GM12878 (cell line): Measurements from ENCODE around the gene TP53I11. TPM values are rescaled to one million over a fixed set of nuclear protein-coding genes. Genes with fewer than 3 reads are reported as not detected.

Experiments
- ATAC-seq: fragments of 200-7000 bp; cut with Tn5 transposase; 3 replicates; pipeline ENCODE4 v1.9.1; 2020; ENCODE audit warnings: mild to moderate bottlenecking, moderate library complexity
- BruUV-seq: library from RNA; stranded (reverse); fragments of 400-500 nt; replicated peaks from 2 replicates; lab custom pipeline; 2021; lab: Mats Ljungman, UMichigan
- CTCF ChIA-PET: fragments of 300-600 bp; sonication (Branson Sonifier 250); formaldehyde crosslinking; extraction: SDS; loops from one replicate; lab custom pipeline; 2021; ENCODE audit warnings: inconsistent platforms; lab: Yijun Ruan, JAX
- POLR2A ChIA-PET: fragments of 350-600 bp; formaldehyde crosslinking; extraction: SDS; loops from one replicate; lab custom pipeline; 2021; ENCODE audit warnings: inconsistent platforms; lab: Charles Lee
- RAD21 ChIA-PET: fragments of 300-600 bp; sonication (Branson Sonifier 250); formaldehyde crosslinking; loops from one replicate; lab custom pipeline; 2023; ENCODE audit warnings: antibody characterized with exemption; ENCODE audit not compliant: unreplicated experiment; lab: Charles Lee
- SMC1A ChIA-PET: fragments of 300-600 bp; sonication (Branson Sonifier 250); formaldehyde crosslinking; loops from one replicate; lab custom pipeline; 2023; ENCODE audit not compliant: unreplicated experiment, uncharacterized antibody; lab: Charles Lee
- DNase-seq: peaks from one replicate; pipeline ENCODE4 v3.0.0-alpha.2; 2011; ENCODE audit warnings: low read depth, low spot score
- FAIRE-seq: peaks from 3 replicates; lab custom pipeline; 2011; peaks lifted over from hg19 to GRCh38; lab: Jason Lieb, UNC
- H2AFZ ChIP-seq: 2 replicates; pipeline ENCODE4 v1.6.0; 2011; ENCODE audit warnings: low read depth, low read length, control low read depth; ENCODE audit not compliant: control insufficient read depth
- H3K27ac ChIP-seq: 2 replicates; pipeline ENCODE4 v1.5.1; 2011; ENCODE audit warnings: control low read depth; ENCODE audit not compliant: control insufficient read depth, insufficient read depth
- H3K27me3 ChIP-seq, 2 experiments: replicated peaks in 1 of 2; 2 replicates each; pipeline versions ENCODE4 v1.6.0 to v1.6.1; 2011; ENCODE audit warnings: low read length in 1 of 2; ENCODE audit not compliant: control insufficient read depth in 2 of 2, insufficient read depth in 2 of 2
- H3K36me3 ChIP-seq, 2 experiments: 2 replicates each; pipeline ENCODE4 v1.5.1; 2011; ENCODE audit warnings: low read length in 1 of 2; ENCODE audit not compliant: control insufficient read depth in 2 of 2, insufficient read depth in 2 of 2
- H3K4me1 ChIP-seq: 2 replicates; pipeline ENCODE4 v1.6.1; 2011; ENCODE audit warnings: mild to moderate bottlenecking, low read length, moderate library complexity, mixed read lengths; ENCODE audit not compliant: control insufficient read depth, insufficient read depth
- H3K4me2 ChIP-seq: 2 replicates; pipeline ENCODE4 v1.6.0; 2011; ENCODE audit warnings: control low read depth; ENCODE audit not compliant: control insufficient read depth, insufficient read depth
- H3K4me3 ChIP-seq: fragments of 200-600 bp; sonication (generic); 2 replicates; pipeline ENCODE4 v1.5.1; 2016
- H3K79me2 ChIP-seq: 2 replicates; pipeline ENCODE4 v1.6.0; 2011; ENCODE audit warnings: low read length; ENCODE audit not compliant: control insufficient read depth, insufficient read depth
- H3K9ac ChIP-seq: 2 replicates; pipeline ENCODE4 v1.8.0; 2011; ENCODE audit warnings: low read length, control low read depth, mixed read lengths; ENCODE audit not compliant: control insufficient read depth, insufficient read depth
- H3K9me3 ChIP-seq: replicated peaks from 3 replicates; pipeline ENCODE4 v1.5.1; 2011; ENCODE audit warnings: mild to moderate bottlenecking, low read length; ENCODE audit not compliant: control insufficient read depth, insufficient read depth
- H4K20me1 ChIP-seq: 2 replicates; pipeline ENCODE4 v1.6.0; 2011; ENCODE audit not compliant: control insufficient read depth, insufficient read depth
- BACH1 ChIP-seq: fragments of 450-650 bp; IDR thresholded peaks from 2 replicates; pipeline ENCODE4 v1.6.1; 2017; ENCODE audit warnings: mild to moderate bottlenecking, borderline replicate concordance
- CHD1 ChIP-seq: IDR thresholded peaks from 2 replicates; pipeline ENCODE4 v1.6.1; 2012; ENCODE audit warnings: low read depth, low read length, improper control_type of control experiment
- CTCF ChIP-seq, 3 experiments: IDR thresholded peaks in 2 of 3; conservative IDR thresholded peaks in 1 of 3; 2 replicates each; pipeline ENCODE4 v1.5.1; 2011; ENCODE audit warnings: low read depth in 3 of 3, low read length in 3 of 3, mild to moderate bottlenecking in 3 of 3, control low read depth in 2 of 3, moderate library complexity in 2 of 3, inconsistent platforms in 1 of 3, mixed read lengths in 1 of 3; ENCODE audit not compliant: control insufficient read depth in 2 of 3, insufficient read depth in 1 of 3; ENCODE audit errors: extremely low read depth in 1 of 3
- RFX5 ChIP-seq: IDR thresholded peaks from 2 replicates; pipeline ENCODE4 v1.6.1; 2011; ENCODE audit warnings: low read depth, low read length, improper control_type of control experiment
- SMC3 ChIP-seq: IDR thresholded peaks from 2 replicates; pipeline ENCODE4 v1.6.1; 2011; ENCODE audit warnings: low read length, improper control_type of control experiment, borderline replicate concordance
- SREBF1 ChIP-seq: IDR thresholded peaks from 2 replicates; pipeline ENCODE4 v1.6.1; 2012; ENCODE audit warnings: mild to moderate bottlenecking, low read length
- ZNF384 ChIP-seq: IDR thresholded peaks from 2 replicates; pipeline ENCODE4 v1.6.1; 2012; ENCODE audit warnings: low read depth, mild to moderate bottlenecking, low read length, improper control_type of control experiment, borderline replicate concordance
- WGBS: methylation state at CpG from one replicate; pipeline ENCODE4 v1.1.6; 2016; ENCODE audit warnings: low lambda C conversion rate; ENCODE audit not compliant: insufficient replicate concordance, insufficient coverage; ENCODE audit errors: missing lambda C conversion rate; 5-methylcytosine and 5-hydroxymethylcytosine counted together
- in situ Hi-C: fragments of 300-500 bp; cut with MboI; formaldehyde crosslinking; loops from 9 replicates; pipeline ENCODE4 v1.14.3; 2018; ENCODE audit warnings: mixed read lengths
- intact Hi-C: fragments of 100-400 bp; cut with micrococcal nuclease; formaldehyde crosslinking; loops from one replicate; pipeline ENCODE4 v1.14.2; 2022; ENCODE audit not compliant: unreplicated experiment
- polyA plus RNA-seq, 11 experiments: library from polyadenylated mRNA; depleted of rRNA in 4 of 11; unstranded in 6 of 11; stranded (reverse) in 5 of 11; fragments of >200 nt; fragmentation: Nextera tagmentation in 4 of 11; fragmentation: Illumina TruSeq in 1 of 11; extraction: Ambion mirVana in 4 of 11; extraction: Trizol in 1 of 11; gene quantifications; 1 replicate in 1 of 11; 2 replicates in 10 of 11; pipeline versions ENCODE4 v1.2.1 to v1.2.3, GENCODE V29; 2011 to 2016; ENCODE audit warnings: inconsistent platforms in 2 of 11, missing spikeins in 2 of 11, low read depth in 1 of 11
- total RNA-seq, 4 experiments: library from RNA; depleted of rRNA in 3 of 4; stranded (reverse); fragments of >200 nt in 3 of 4; fragmentation: Illumina TruSeq in 1 of 4; extraction: Trizol in 1 of 4; gene quantifications; 2 replicates each; pipeline versions ENCODE4 v1.2.1 to v1.2.3, GENCODE V29; 2013 to 2021
- TF ChIP-seq, protein P1 (sequence below): fragments of 450-650 bp; IDR thresholded peaks from 2 replicates; pipeline ENCODE4 v1.6.1; 2014; ENCODE audit warnings: mild to moderate bottlenecking
- TF ChIP-seq, protein P2 (sequence below): IDR thresholded peaks from 2 replicates; pipeline ENCODE4 v1.6.1; 2011; ENCODE audit warnings: low read depth, low read length, improper control_type of control experiment, borderline replicate concordance
- TF ChIP-seq, protein P3 (sequence below): IDR thresholded peaks from 2 replicates; pipeline ENCODE4 v1.6.1; 2011; ENCODE audit warnings: low read depth, mild to moderate bottlenecking, low read length, moderate library complexity, borderline replicate concordance; ENCODE audit errors: extremely low read depth

The TP53I11 gene
- total and polyA plus RNA-seq, 10 of the 15 experiments (the other 5 are each of a cell fraction or from before 2014, with no cell fraction given): 0.03 to 0.28 (median 0.17) TPM; not detected in 3

GRCh38 chr11:44986315-44986714 is 35.6 kb upstream of the TP53I11 start:
- TF ChIP-seq SREBF1: no peak
- no peak for TF ChIP-seq RFX5
- TF ChIP-seq CTCF (IDR thresholded peaks at IDR 0.05 in 2 of 3, conservative IDR thresholded peaks at IDR 0.05 in 1 of 3; ENCODE audit: control insufficient read depth in 2 of 3, extremely low read depth in 1 of 3, insufficient read depth in 1 of 3, low read depth in 3 of 3, low read length in 3 of 3): no peak
- no peak for TF ChIP-seq ZNF384
- no peak for TF ChIP-seq BACH1
- TF ChIP-seq SMC3: no peak
- TF ChIP-seq, protein P1, sequence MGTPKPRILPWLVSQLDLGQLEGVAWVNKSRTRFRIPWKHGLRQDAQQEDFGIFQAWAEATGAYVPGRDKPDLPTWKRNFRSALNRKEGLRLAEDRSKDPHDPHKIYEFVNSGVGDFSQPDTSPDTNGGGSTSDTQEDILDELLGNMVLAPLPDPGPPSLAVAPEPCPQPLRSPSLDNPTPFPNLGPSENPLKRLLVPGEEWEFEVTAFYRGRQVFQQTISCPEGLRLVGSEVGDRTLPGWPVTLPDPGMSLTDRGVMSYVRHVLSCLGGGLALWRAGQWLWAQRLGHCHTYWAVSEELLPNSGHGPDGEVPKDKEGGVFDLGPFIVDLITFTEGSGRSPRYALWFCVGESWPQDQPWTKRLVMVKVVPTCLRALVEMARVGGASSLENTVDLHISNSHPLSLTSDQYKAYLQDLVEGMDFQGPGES: no peak
- TF ChIP-seq, protein P2, sequence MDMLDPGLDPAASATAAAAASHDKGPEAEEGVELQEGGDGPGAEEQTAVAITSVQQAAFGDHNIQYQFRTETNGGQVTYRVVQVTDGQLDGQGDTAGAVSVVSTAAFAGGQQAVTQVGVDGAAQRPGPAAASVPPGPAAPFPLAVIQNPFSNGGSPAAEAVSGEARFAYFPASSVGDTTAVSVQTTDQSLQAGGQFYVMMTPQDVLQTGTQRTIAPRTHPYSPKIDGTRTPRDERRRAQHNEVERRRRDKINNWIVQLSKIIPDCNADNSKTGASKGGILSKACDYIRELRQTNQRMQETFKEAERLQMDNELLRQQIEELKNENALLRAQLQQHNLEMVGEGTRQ: no peak
- TF ChIP-seq, protein P3, sequence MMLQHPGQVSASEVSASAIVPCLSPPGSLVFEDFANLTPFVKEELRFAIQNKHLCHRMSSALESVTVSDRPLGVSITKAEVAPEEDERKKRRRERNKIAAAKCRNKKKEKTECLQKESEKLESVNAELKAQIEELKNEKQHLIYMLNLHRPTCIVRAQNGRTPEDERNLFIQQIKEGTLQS: no peak
- no peak for TF ChIP-seq CHD1
- in situ Hi-C loops (no loop called here), intact Hi-C loops (no loop called here)
- Histone ChIP-seq H3K4me3 (no peak overlapping the region), H4K20me1 (no peaks in the 10 kb centered on the region), H3K36me3 (no peaks in the 10 kb centered on the region), H3K9ac (no peak overlapping the region), H3K27ac (no peak overlapping the region), H3K9me3 (no peaks in the 10 kb centered on the region), H3K27me3 (peaks cover 0 to 7% of the 10 kb centered on the region in 2 experiments; a peak in 2 of 4 replicates), H3K4me2 (no peak overlapping the region), H2AFZ (no peak overlapping the region), H3K4me1 (no peaks in the 10 kb centered on the region), H3K79me2 (no peaks in the 10 kb centered on the region)
- SMC1A ChIA-PET: no interaction called here
- 0% methylated on average over 3 of the region's 3 CpGs for whole genome bisulfite sequencing
- ATAC-seq (no peak), FAIRE-seq (no peak), DNase-seq (no peak)
- CTCF ChIA-PET: no interaction called here
- BruUV-seq: no TSS peak
- RAD21 ChIA-PET: no interaction called here
- POLR2A ChIA-PET: no interaction called here
